HepG2 (cell line): ENCODE data around the gene SLC25A22. TPM values are rescaled to one million over a fixed set of nuclear protein-coding genes. Genes with fewer than 3 reads are reported as not detected.

Experiments used
- ATAC-seq: fragments of 200-7000 bp; cut with Tn5 transposase; 3 replicates; pipeline ENCODE4 v1.9.1; 2020; ENCODE audit warnings: mild to moderate bottlenecking, moderate library complexity
- BruUV-seq: library from RNA; stranded (reverse); fragments of 400-500 nt; replicated peaks from 2 replicates; lab custom pipeline; 2021; lab: Mats Ljungman, UMichigan
- CTCF ChIA-PET: fragments of 300-600 bp; formaldehyde crosslinking; extraction: SDS; loops from one replicate; lab custom pipeline; 2021; ENCODE audit warnings: low total read pairs, inconsistent platforms, low intra/inter-chr PET ratio; lab: Yijun Ruan, JAX
- POLR2A ChIA-PET: fragments of 350-600 bp; sonication (Branson Sonifier 250); formaldehyde crosslinking; loops from one replicate; lab custom pipeline; 2020; ENCODE audit warnings: antibody characterized with exemption, inconsistent platforms; lab: Yijun Ruan, JAX
- DNase-seq: peaks from one replicate; pipeline ENCODE4 v3.0.0-alpha.2; 2015; ENCODE audit warnings: low spot score
- FAIRE-seq: peaks from 3 replicates; lab custom pipeline; 2011; peaks lifted over from hg19 to GRCh38; lab: Jason Lieb, UNC
- H2AFZ ChIP-seq: one replicate; pipeline ENCODE4 v1.6.1; 2011; ENCODE audit warnings: low read length, inconsistent platforms
- H3K27ac ChIP-seq: fragments of 300-600 bp; 3 replicates; pipeline ENCODE4 v1.8.0; 2011; ENCODE audit warnings: mixed run types, mild to moderate bottlenecking, mixed read lengths, low read length, inconsistent platforms; ENCODE audit not compliant: insufficient read depth; ENCODE audit errors: extremely low read length
- H3K27me3 ChIP-seq, 2 experiments: fragments of 200-600 bp in 1 of 2; 2 replicates in 1 of 2; 3 replicates in 1 of 2; pipeline versions ENCODE4 v1.6.0 to v1.8.0; 2011; ENCODE audit warnings: low read length in 2 of 2, mild to moderate bottlenecking in 2 of 2, moderate library complexity in 2 of 2, inconsistent platforms in 1 of 2; ENCODE audit not compliant: insufficient read depth in 2 of 2, control insufficient read depth in 1 of 2
- H3K36me3 ChIP-seq, 2 experiments: fragments of 200-600 bp in 1 of 2; replicated peaks in 1 of 2; 2 replicates in 1 of 2; 3 replicates in 1 of 2; pipeline versions ENCODE4 v1.5.1 to v1.8.0; 2011; ENCODE audit warnings: low read length in 2 of 2, inconsistent platforms in 1 of 2; ENCODE audit not compliant: insufficient read depth in 2 of 2, control insufficient read depth in 1 of 2
- H3K4me1 ChIP-seq: 2 replicates; pipeline ENCODE4 v1.5.1; 2012; ENCODE audit warnings: low read length, inconsistent platforms; ENCODE audit not compliant: insufficient read depth
- H3K4me2 ChIP-seq: 2 replicates; pipeline ENCODE4 v1.6.0; 2011; ENCODE audit warnings: low read depth, low read length, inconsistent platforms
- H3K4me3 ChIP-seq, 3 experiments: fragments of 200-600 bp in 1 of 3; sonication (generic), shearing (Covaris generic) in 1 of 3; replicated peaks in 1 of 3; 2 replicates each; pipeline ENCODE4 v1.5.1; 2011 to 2016; ENCODE audit warnings: low read length in 3 of 3, inconsistent platforms in 2 of 3, low read depth in 2 of 3, mild to moderate bottlenecking in 2 of 3, control low read depth in 1 of 3, mixed read lengths in 1 of 3; ENCODE audit not compliant: insufficient read depth in 1 of 3
- H3K79me2 ChIP-seq: one replicate; pipeline ENCODE4 v1.6.1; 2011; ENCODE audit warnings: low read length, inconsistent platforms; ENCODE audit not compliant: insufficient read depth
- H3K9ac ChIP-seq: 2 replicates; pipeline ENCODE4 v1.6.0; 2011; ENCODE audit warnings: mild to moderate bottlenecking, low read depth, low read length, inconsistent platforms; ENCODE audit not compliant: insufficient read depth
- H3K9me3 ChIP-seq: 2 replicates; pipeline ENCODE4 v1.5.1; 2012; ENCODE audit warnings: mild to moderate bottlenecking, low read length
- H4K20me1 ChIP-seq: 2 replicates; pipeline ENCODE4 v1.6.0; 2011; ENCODE audit warnings: inconsistent platforms, mild to moderate bottlenecking, low read length, moderate library complexity; ENCODE audit not compliant: insufficient read depth
- MEF2D ChIP-seq: sonication (generic); formaldehyde crosslinking; IDR thresholded peaks from 2 replicates; pipeline ENCODE4 v1.5.1; 2020; ENCODE audit warnings: mild to moderate bottlenecking, missing genetic modification reagents
- MXI1 ChIP-seq: IDR thresholded peaks from 3 replicates; pipeline ENCODE4 v1.6.1; 2012; ENCODE audit warnings: low read depth, low read length, inconsistent platforms, borderline replicate concordance
- NCOA2 ChIP-seq: sonication (generic); formaldehyde crosslinking; IDR thresholded peaks from 2 replicates; pipeline ENCODE4 v1.8.0; 2022; ENCODE audit warnings: inconsistent platforms
- NR2F6 ChIP-seq, 2 experiments: IDR thresholded peaks; 2 replicates each; pipeline ENCODE4 v1.6.1; 2016; ENCODE audit warnings: antibody characterized with exemption in 1 of 2, mild to moderate bottlenecking in 1 of 2
- PRPF4 ChIP-seq: fragments of 200-400 bp; formaldehyde crosslinking; IDR thresholded peaks from 2 replicates; pipeline ENCODE4 v1.6.1; 2016; ENCODE audit warnings: low read length, low read depth; ENCODE audit not compliant: poor library complexity, severe bottlenecking
- SNAPC2 ChIP-seq: sonication (generic); formaldehyde crosslinking; IDR thresholded peaks from 2 replicates; pipeline ENCODE4 v1.8.1; 2022; ENCODE audit warnings: mild to moderate bottlenecking, missing genetic modification reagents
- SOX6 ChIP-seq, 2 experiments: fragments of 450-650 bp in 1 of 2; sonication (generic) in 1 of 2; formaldehyde crosslinking in 1 of 2; IDR thresholded peaks; 2 replicates each; pipeline versions ENCODE4 v1.4.0 to v1.6.1; 2017 to 2020; ENCODE audit warnings: antibody characterized with exemption in 1 of 2, mild to moderate bottlenecking in 1 of 2, missing genetic modification reagents in 1 of 2
- TOPORS ChIP-seq: sonication (generic); formaldehyde crosslinking; IDR thresholded peaks from 2 replicates; pipeline ENCODE4 v1.8.0; 2023; ENCODE audit warnings: mild to moderate bottlenecking, missing genetic modification reagents
- U2AF1 ChIP-seq: fragments of 200-400 bp; formaldehyde crosslinking; optimal IDR thresholded peaks from 2 replicates; pipeline ENCODE3; 2017; ENCODE audit warnings: mild to moderate bottlenecking, low read depth, low read length
- ZNF747 ChIP-seq: sonication (generic); formaldehyde crosslinking; IDR thresholded peaks from 2 replicates; pipeline ENCODE4 v1.8.1; 2023; ENCODE audit warnings: missing genetic modification reagents, mild to moderate bottlenecking, borderline replicate concordance
- ZNF772 ChIP-seq: sonication (generic); formaldehyde crosslinking; IDR thresholded peaks from 2 replicates; pipeline ENCODE4 v1.5.0; 2020; ENCODE audit warnings: mild to moderate bottlenecking, missing genetic modification reagents
- whole genome bisulfite sequencing: methylation state at CpG from one replicate; pipeline ENCODE4 v1.1.6; 2017; ENCODE audit warnings: low lambda C conversion rate; 5-methylcytosine and 5-hydroxymethylcytosine counted together
- in situ Hi-C: cut with HindIII; loops from 2 replicates; pipeline ENCODE4 v1.10.0; 2017; ENCODE audit warnings: low pct_unique_long_range_greater_than_20kb; ENCODE audit not compliant: extremely low pct_ligation_motif_present
- intact Hi-C: fragments of 100-400 bp; cut with micrococcal nuclease; formaldehyde crosslinking; loops from one replicate; pipeline ENCODE4 v1.10.0; 2022; ENCODE audit not compliant: unreplicated experiment
- polyA plus RNA-seq, 8 experiments: library from polyadenylated mRNA; depleted of rRNA in 3 of 8; stranded (reverse) in 7 of 8; unstranded in 1 of 8; fragments of >200 nt; fragmentation: Illumina TruSeq in 4 of 8; extraction: Trizol in 4 of 8; gene quantifications; 2 replicates each; pipeline versions ENCODE4 v1.2.1 to v1.2.3, GENCODE V29; 2011 to 2016; ENCODE audit warnings: low read depth in 4 of 8, missing spikeins in 1 of 8, mixed read lengths in 1 of 8; ENCODE audit not compliant: insufficient read depth in 1 of 8
- total RNA-seq, 5 experiments: library from RNA; depleted of rRNA; stranded (reverse); fragments of >200 nt; fragmentation: Illumina TruSeq; extraction: Trizol; gene quantifications; 2 replicates each; pipeline ENCODE4 v1.2.3, GENCODE V29; 2016; ENCODE audit warnings: low read depth in 1 of 5
- TF ChIP-seq, protein P1 (sequence below): sonication (generic); formaldehyde crosslinking; IDR thresholded peaks from 2 replicates; pipeline ENCODE4 v1.4.0; 2020; ENCODE audit warnings: missing genetic modification reagents, mild to moderate bottlenecking, borderline replicate concordance
- TF ChIP-seq, protein P2 (sequence below): sonication (generic); formaldehyde crosslinking; IDR thresholded peaks from 2 replicates; pipeline ENCODE4 v1.4.0; 2020; ENCODE audit warnings: mild to moderate bottlenecking, missing genetic modification reagents, borderline replicate concordance

SLC25A22 gene
- total and polyA plus RNA-seq, 2 of the 13 experiments (the other 11 are each of a cell fraction or from before 2014, with no cell fraction given) = 12.4 to 19.2 TPM

- ChIA-PET CTCF (no interaction called here), POLR2A (interaction anchor here (0.6 to 11.1 kb wide), 13 partner anchors 12 to 205 kb away, joined by 3 to 141 read pairs (median 4); partner anchors contain the start of genes CD151, CRACR2B, PNPLA2 and RPLP2)
- H3K9me3 ChIP-seq = no peaks in the 10 kb centered on the region
- peak; percentile 96 for FAIRE-seq
- peaks cover 15% of the 10 kb centered on the region; the same call in 1 of the 2 replicates for H4K20me1 ChIP-seq
- H3K27me3 ChIP-seq = no peaks in the 10 kb centered on the region
- H3K9ac ChIP-seq = peak overlapping the region; percentile 92
- DNase-seq = peak; percentile 88
- peak overlapping the region; percentile 83 for H3K27ac ChIP-seq
- ATAC-seq = peak; percentile 45
- H3K36me3 ChIP-seq = peaks cover 2 to 8% of the 10 kb centered on the region in 2 experiments
- peak overlapping the region; percentile 85 for H3K4me2 ChIP-seq
- in situ Hi-C loops = no loop called here
- H3K79me2 ChIP-seq = peaks cover 25% of the 10 kb centered on the region
- intact Hi-C loops = loop anchor here (5.0 kb wide), 1 partner anchor 38 kb away; the partner anchor contains the start of genes PIDD1 and RPLP2
- no peak overlapping the region for H2AFZ ChIP-seq
- 37% methylated on average over 20 of the region's 31 CpGs for WGBS
- peak overlapping the region; percentile 97 to 100 (median 98); a peak in 5 of 6 replicates for H3K4me3 ChIP-seq
- no TSS peak for BruUV-seq
- peaks cover 40% of the 10 kb centered on the region for H3K4me1 ChIP-seq
- TF ChIP-seq, protein P1, sequence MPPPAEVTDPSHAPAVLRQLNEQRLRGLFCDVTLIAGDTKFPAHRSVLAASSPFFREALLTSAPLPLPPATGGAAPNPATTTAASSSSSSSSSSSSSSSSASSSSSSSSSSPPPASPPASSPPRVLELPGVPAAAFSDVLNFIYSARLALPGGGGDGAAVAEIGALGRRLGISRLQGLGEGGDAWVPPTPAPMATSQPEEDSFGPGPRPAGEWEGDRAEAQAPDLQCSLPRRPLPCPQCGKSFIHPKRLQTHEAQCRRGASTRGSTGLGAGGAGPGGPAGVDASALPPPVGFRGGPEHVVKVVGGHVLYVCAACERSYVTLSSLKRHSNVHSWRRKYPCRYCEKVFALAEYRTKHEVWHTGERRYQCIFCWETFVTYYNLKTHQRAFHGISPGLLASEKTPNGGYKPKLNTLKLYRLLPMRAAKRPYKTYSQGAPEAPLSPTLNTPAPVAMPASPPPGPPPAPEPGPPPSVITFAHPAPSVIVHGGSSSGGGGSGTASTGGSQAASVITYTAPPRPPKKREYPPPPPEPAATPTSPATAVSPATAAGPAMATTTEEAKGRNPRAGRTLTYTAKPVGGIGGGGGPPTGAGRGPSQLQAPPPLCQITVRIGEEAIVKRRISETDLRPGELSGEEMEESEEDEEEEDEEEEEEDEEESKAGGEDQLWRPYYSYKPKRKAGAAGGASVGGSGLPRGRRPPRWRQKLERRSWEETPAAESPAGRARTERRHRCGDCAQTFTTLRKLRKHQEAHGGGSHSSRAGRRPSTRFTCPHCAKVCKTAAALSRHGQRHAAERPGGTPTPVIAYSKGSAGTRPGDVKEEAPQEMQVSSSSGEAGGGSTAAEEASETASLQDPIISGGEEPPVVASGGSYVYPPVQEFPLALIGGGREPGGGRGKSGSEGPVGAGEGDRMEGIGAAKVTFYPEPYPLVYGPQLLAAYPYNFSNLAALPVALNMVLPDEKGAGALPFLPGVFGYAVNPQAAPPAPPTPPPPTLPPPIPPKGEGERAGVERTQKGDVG (CRISPR knock-in tag) = no peak
- TF ChIP-seq, protein P2, sequence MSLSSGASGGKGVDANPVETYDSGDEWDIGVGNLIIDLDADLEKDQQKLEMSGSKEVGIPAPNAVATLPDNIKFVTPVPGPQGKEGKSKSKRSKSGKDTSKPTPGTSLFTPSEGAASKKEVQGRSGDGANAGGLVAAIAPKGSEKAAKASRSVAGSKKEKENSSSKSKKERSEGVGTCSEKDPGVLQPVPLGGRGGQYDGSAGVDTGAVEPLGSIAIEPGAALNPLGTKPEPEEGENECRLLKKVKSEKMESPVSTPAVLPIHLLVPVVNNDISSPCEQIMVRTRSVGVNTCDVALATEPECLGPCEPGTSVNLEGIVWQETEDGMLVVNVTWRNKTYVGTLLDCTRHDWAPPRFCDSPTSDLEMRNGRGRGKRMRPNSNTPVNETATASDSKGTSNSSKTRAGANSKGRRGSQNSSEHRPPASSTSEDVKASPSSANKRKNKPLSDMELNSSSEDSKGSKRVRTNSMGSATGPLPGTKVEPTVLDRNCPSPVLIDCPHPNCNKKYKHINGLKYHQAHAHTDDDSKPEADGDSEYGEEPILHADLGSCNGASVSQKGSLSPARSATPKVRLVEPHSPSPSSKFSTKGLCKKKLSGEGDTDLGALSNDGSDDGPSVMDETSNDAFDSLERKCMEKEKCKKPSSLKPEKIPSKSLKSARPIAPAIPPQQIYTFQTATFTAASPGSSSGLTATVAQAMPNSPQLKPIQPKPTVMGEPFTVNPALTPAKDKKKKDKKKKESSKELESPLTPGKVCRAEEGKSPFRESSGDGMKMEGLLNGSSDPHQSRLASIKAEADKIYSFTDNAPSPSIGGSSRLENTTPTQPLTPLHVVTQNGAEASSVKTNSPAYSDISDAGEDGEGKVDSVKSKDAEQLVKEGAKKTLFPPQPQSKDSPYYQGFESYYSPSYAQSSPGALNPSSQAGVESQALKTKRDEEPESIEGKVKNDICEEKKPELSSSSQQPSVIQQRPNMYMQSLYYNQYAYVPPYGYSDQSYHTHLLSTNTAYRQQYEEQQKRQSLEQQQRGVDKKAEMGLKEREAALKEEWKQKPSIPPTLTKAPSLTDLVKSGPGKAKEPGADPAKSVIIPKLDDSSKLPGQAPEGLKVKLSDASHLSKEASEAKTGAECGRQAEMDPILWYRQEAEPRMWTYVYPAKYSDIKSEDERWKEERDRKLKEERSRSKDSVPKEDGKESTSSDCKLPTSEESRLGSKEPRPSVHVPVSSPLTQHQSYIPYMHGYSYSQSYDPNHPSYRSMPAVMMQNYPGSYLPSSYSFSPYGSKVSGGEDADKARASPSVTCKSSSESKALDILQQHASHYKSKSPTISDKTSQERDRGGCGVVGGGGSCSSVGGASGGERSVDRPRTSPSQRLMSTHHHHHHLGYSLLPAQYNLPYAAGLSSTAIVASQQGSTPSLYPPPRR (CRISPR knock-in tag) = 0 out of 2 replicates have a peak, but pooled peaks have one; percentile 30
- TF ChIP-seq PRPF4 = no peak
- peak; percentile 23; the same call in 1 of the 2 replicates for TF ChIP-seq NCOA2 (CRISPR knock-in tag)
- no peak for TF ChIP-seq U2AF1
- 0 out of 2 replicates have a peak, but pooled peaks have one; percentile 21 for TF ChIP-seq ZNF747 (CRISPR knock-in tag)
- 0 out of 2 replicates have a peak, but pooled peaks have one; percentile 63 for TF ChIP-seq MEF2D (CRISPR knock-in tag)
- peak; percentile 57; the same call in 1 of the 3 replicates for TF ChIP-seq MXI1
- 0 out of 2 replicates have a peak, but pooled peaks have one; percentile 55 for TF ChIP-seq SNAPC2 (CRISPR knock-in tag)
- TF ChIP-seq SOX6 (IDR thresholded peaks at IDR 0.05) = no peak
- TF ChIP-seq SOX6 (CRISPR knock-in tag; IDR thresholded peaks at IDR 0.05) = peak; percentile 11; the same call in 1 of the 2 replicates
- 0 out of 2 replicates have a peak, but pooled peaks have one; percentile 45 for TF ChIP-seq ZNF772 (CRISPR knock-in tag)
- TF ChIP-seq TOPORS (CRISPR knock-in tag) = no peak
- no peak for TF ChIP-seq NR2F6 (IDR thresholded peaks at IDR 0.05)
- peak; percentile 35; the same call in 1 of the 2 replicates for TF ChIP-seq NR2F6 (CRISPR knock-in tag; IDR thresholded peaks at IDR 0.05)
Observed at GRCh38 chr11:844693-845644, 46.9 kb upstream of the SLC25A22 start.
